ENCODE data around the gene CRYL1. TPM values are rescaled to one million over a fixed set of nuclear protein-coding genes. Genes with fewer than 3 reads are reported as not detected.

The CRYL1 gene
- total RNA-seq, 3 donors from 2014 or later (not counting 1 experiment from before 2014, with no cell fraction given), result 13.4 to 15.8 (median 14.9) TPM

DNA sequence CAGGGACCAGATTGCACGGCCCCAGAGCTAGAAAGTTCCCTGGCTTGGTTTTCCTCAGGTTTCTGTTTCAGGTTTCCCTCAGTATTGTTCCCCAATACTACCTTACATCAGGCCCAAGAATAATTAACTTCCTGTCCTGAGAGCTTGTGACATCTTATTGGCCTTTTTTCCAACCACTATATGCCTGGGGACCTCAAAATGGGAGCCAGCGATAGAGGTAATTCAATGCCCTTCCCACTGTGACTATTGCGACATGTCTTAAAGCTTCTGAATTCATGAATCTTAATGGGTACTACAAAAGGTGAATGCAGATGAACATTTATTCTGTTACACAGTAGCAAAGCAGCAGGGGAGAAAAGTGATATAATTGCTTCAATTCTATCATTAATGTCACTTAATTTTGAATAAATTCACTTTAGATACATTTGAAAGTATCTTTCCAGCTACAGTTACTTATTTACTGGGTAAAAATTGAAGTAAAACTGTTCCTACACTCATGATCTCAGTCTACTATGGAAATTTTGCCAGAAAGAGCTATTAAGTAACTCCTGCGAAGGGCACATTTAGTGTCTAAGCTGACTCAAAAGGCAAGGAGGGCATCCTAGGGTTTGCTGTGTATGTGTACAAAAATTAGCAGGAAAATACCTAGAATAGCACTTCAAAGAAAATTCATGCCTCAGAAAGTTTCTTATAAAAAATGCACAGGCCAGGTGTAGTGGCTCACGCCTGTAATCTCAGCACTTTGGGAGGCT lies 4.1 kb downstream of the CRYL1 start:
- 98% methylated on average over 5 of the region's 5 CpGs for WGBS (ENCODE audit: insufficient coverage)
- intact Hi-C loops (cut with micrococcal nuclease), result loop anchor here (10.0 kb wide), 1 partner anchor 183 kb away; the partner anchor contains the start of gene IL17D
- no peak overlapping the region for H3K27ac Mint-ChIP-seq

DNA sequence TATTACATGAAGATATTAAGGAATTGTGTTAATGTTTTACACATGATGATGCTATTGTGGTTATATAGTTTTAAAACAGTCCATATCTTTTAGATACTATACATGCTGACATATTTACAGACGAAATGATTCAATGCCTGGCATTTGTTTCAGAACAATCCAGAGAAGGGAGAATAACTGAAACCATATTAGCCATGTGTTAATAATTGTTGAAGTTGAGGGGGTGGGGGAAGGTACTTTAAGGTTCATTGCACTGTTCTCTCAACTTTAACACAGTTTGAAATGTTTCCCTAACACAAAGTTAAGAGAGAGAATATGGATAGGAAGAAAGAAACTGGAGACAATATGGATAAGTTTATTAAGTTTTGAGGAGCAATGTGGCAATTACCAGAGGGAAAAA lies 5.8 kb downstream of the CRYL1 start:
- WGBS (ENCODE audit: insufficient coverage), result 100% methylated on average over 1 of the region's 1 CpG
- no peak for DNase-seq

More for the DNA sequence above, 4.1 kb downstream of the CRYL1 start:
- H3K36me3 ChIP-seq (ENCODE audit: control insufficient read depth, insufficient read depth, low read length), result no peaks in the 10 kb centered on the region
- Mint-ChIP-seq H3K9me3 (no peaks in the 10 kb centered on the region), H3K4me1 (peaks cover 15 to 20% of the 10 kb centered on the region in 2 donors), H3K27me3 (ENCODE audit: low read depth in 2 of 2) (no peaks in the 10 kb centered on the region), H3K4me3 (no peak overlapping the region), H3K36me3 (no peaks in the 10 kb centered on the region)
- TF ChIP-seq, protein P1, sequence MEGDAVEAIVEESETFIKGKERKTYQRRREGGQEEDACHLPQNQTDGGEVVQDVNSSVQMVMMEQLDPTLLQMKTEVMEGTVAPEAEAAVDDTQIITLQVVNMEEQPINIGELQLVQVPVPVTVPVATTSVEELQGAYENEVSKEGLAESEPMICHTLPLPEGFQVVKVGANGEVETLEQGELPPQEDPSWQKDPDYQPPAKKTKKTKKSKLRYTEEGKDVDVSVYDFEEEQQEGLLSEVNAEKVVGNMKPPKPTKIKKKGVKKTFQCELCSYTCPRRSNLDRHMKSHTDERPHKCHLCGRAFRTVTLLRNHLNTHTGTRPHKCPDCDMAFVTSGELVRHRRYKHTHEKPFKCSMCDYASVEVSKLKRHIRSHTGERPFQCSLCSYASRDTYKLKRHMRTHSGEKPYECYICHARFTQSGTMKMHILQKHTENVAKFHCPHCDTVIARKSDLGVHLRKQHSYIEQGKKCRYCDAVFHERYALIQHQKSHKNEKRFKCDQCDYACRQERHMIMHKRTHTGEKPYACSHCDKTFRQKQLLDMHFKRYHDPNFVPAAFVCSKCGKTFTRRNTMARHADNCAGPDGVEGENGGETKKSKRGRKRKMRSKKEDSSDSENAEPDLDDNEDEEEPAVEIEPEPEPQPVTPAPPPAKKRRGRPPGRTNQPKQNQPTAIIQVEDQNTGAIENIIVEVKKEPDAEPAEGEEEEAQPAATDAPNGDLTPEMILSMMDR (IDR thresholded peaks at IDR 0.05), result no peak
- ATAC-seq, result no peak
- H3K27me3 ChIP-seq (ENCODE audit: control insufficient read depth, insufficient read depth, low read length), result no peaks in the 10 kb centered on the region
- no peak overlapping the region for H3K4me3 ChIP-seq (ENCODE audit: low read length)
- no peak for DNase-seq
- no peak overlapping the region for H3K27ac ChIP-seq (ENCODE audit: low read length)
- H3K4me1 ChIP-seq (ENCODE audit: control insufficient read depth, insufficient read depth, low read length), result peaks cover 13% of the 10 kb centered on the region
- no peaks in the 10 kb centered on the region for H3K9me3 ChIP-seq (ENCODE audit: control insufficient read depth, insufficient read depth, low read length)

DNA sequence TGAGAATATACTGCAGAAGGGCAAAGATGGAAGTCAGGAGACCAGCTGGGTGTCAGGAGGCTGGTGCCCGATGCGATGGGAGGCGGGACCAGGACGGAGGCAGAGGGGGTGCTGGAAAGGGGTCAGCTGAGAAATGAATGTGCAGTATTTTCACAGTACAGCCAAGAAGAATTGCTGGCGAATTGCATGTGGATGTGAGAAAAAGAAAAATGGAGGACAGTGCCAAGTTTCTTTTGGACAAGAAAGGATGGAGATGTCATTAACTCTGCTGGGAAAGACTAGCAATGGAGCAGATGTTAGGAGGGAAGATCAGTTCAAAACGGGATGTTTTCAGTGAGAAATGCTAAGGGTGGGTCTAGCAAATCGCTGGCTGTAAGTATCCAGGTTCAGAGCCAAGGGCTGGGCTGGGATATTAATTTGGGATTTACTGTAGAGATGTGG lies 7.0 kb downstream of the CRYL1 start:
- Histone ChIP-seq H3K4me1 (ENCODE audit: control insufficient read depth, insufficient read depth, low read length) (no peaks in the 10 kb centered on the region), H3K27me3 (ENCODE audit: control insufficient read depth, insufficient read depth, low read length) (no peaks in the 10 kb centered on the region), H3K9me3 (ENCODE audit: control insufficient read depth, insufficient read depth, low read length) (no peaks in the 10 kb centered on the region), H3K36me3 (ENCODE audit: control insufficient read depth, insufficient read depth, low read length) (no peaks in the 10 kb centered on the region), H3K4me3 (ENCODE audit: low read length) (no peak overlapping the region), H3K27ac (ENCODE audit: low read length) (no peak overlapping the region)
- peaks cover 0 to 4% of the 10 kb centered on the region in 2 donors for H3K4me1 Mint-ChIP-seq
- no peaks in the 10 kb centered on the region for H3K27me3 Mint-ChIP-seq (ENCODE audit: low read depth in 2 of 2)
- 93% methylated on average over 7 of the region's 7 CpGs for WGBS (ENCODE audit: insufficient coverage)
- no peak overlapping the region for H3K27ac Mint-ChIP-seq
- intact Hi-C loops (cut with micrococcal nuclease), result no loop called here
- TF ChIP-seq, protein P1 (IDR thresholded peaks at IDR 0.05), result no peak
- ATAC-seq (no peak), DNase-seq (no peak)
- no peak overlapping the region for H3K4me3 Mint-ChIP-seq
- H3K36me3 Mint-ChIP-seq, result no peaks in the 10 kb centered on the region
- H3K9me3 Mint-ChIP-seq, result no peaks in the 10 kb centered on the region

More for the DNA sequence above, 5.8 kb downstream of the CRYL1 start:
- Mint-ChIP-seq H3K4me1 (peaks cover 6 to 9% of the 10 kb centered on the region in 2 donors), H3K4me3 (no peak overlapping the region), H3K27ac (no peak overlapping the region), H3K36me3 (no peaks in the 10 kb centered on the region), H3K9me3 (no peaks in the 10 kb centered on the region), H3K27me3 (ENCODE audit: low read depth in 2 of 2) (no peaks in the 10 kb centered on the region)
- intact Hi-C loops (cut with micrococcal nuclease), result loop anchor here (10.0 kb wide), 1 partner anchor 185 kb away; the partner anchor contains the start of gene IL17D
- no peak overlapping the region for H3K27ac ChIP-seq (ENCODE audit: low read length)
- ATAC-seq, result no peak
- TF ChIP-seq, protein P1 (IDR thresholded peaks at IDR 0.05), result no peak
- H3K4me3 ChIP-seq (ENCODE audit: low read length), result no peak overlapping the region
- H3K4me1 ChIP-seq (ENCODE audit: control insufficient read depth, insufficient read depth, low read length), result peaks cover 4% of the 10 kb centered on the region
- H3K27me3 ChIP-seq (ENCODE audit: control insufficient read depth, insufficient read depth, low read length), result no peaks in the 10 kb centered on the region
- H3K9me3 ChIP-seq (ENCODE audit: control insufficient read depth, insufficient read depth, low read length), result no peaks in the 10 kb centered on the region
- no peaks in the 10 kb centered on the region for H3K36me3 ChIP-seq (ENCODE audit: control insufficient read depth, insufficient read depth, low read length)

All from natural killer cell (primary cell).